Measurements from ENCODE around the gene TWIST1.
A peak's percentile ranks its signal among the peaks of the same experiment; 100 is the strongest.

DNA sequence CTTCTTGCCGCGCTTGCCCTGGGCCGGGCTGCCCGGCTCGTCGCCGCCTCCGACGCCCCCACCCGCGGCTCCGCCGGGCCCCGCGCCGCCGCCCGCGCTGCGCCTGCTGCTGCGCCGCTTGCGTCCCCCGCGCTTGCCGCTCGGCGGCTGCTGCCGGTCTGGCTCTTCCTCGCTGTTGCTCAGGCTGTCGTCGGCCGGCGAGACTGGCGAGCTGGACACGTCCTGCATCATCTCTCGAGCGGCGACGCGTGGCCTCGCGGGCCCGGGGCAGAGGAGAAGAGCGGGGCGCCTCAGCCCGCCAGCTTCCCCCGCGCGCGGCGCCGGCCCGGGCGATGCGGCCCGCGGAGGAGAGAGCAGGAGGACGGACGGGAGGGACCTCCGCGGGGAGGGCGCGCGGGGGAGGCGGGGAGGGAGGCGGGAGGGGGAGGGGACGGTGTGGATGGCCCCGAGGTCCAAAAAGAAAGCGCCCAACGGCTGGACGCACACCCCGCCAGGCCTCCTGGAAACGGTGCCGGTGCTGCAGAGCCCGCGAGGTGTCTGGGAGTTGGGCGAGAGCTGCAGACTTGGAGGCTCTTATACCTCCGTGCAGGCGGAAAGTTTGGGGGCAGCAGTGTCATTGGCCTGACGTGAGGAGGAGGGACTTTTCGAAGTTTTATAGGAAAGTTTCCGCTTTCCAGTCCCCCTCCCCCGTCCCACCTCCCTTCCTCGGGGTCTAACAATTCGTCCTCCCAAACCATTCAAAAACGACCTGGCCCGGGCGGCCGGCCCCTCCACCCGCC, at the start of gene TWIST1:
- TF ChIP-seq EZH2 (IDR thresholded peaks at IDR 0.05) (no peak), POLR2AphosphoS5 (IDR thresholded peaks at IDR 0.05; ENCODE audit: borderline replicate concordance, low read depth, low read length) (peak; percentile 93), FOXP2 (optimal IDR thresholded peaks at IDR 0.05; ENCODE audit: control extremely low read depth, extremely low read length, insufficient read depth) (no peak)

Data from SK-N-MC (cell line).